ENCODE measurements around the gene TMEM266. TPM values are rescaled to one million over a fixed set of nuclear protein-coding genes. Genes with fewer than 3 reads are reported as not detected.

The TMEM266 gene
- total RNA-seq, 2 experiments from 2014 or later = 0.11 TPM; not detected in 1

DNA sequence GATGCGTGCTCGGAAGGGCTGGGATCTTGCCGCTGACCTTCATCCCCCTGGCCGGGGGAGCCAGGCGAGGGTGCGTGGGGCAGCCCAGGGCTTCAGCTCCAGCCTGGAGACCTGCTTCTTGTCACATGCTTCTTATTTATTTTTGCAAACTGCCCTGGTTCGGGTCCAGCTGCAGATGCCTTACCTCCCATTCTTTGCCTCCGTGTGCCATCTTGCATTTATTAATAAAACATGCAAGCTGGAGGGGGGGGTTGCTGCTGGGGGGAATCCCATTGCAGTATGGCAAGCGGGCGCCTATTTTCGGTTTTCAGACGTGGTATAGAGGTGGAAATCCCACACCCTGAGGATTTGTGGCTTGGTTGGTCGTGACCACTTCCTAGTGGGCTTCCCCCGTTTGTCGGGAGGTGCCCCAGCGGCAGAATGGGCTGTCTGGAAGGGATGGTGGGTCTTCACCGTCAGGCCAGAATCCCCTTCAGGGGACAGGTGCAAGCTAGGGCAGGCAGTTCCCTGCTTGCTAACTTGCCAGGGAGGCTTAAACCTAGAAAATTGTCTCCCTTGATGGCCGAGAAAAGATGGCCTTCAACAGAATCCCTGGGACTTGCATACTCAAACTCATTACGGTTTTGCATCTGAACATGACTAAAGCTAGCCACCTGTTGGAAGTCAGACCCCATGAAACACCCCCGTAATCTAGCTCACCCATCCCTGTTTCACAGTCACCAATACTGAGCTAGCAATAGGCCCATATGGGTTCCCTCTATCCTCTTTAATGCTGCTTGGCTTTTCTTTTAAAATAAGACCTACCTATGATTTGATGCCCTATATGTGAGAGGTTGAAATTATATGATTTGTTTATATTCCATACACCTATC is 569 bp downstream of the TMEM266 start:
- Mint-ChIP-seq H3K4me1 (ENCODE audit: low read depth) (peaks cover 51% of the 10 kb centered on the region), H3K27me3 (peaks cover 59% of the 10 kb centered on the region), H3K27ac (no peak overlapping the region), H3K36me3 (ENCODE audit: low read depth) (no peaks in the 10 kb centered on the region), H3K4me3 (peak overlapping the region; percentile 64), H3K9me3 (no peaks in the 10 kb centered on the region)
- peak; percentile 51 for ATAC-seq
- intact Hi-C loops (cut with micrococcal nuclease) = no loop called here
- TF ChIP-seq, protein P1, sequence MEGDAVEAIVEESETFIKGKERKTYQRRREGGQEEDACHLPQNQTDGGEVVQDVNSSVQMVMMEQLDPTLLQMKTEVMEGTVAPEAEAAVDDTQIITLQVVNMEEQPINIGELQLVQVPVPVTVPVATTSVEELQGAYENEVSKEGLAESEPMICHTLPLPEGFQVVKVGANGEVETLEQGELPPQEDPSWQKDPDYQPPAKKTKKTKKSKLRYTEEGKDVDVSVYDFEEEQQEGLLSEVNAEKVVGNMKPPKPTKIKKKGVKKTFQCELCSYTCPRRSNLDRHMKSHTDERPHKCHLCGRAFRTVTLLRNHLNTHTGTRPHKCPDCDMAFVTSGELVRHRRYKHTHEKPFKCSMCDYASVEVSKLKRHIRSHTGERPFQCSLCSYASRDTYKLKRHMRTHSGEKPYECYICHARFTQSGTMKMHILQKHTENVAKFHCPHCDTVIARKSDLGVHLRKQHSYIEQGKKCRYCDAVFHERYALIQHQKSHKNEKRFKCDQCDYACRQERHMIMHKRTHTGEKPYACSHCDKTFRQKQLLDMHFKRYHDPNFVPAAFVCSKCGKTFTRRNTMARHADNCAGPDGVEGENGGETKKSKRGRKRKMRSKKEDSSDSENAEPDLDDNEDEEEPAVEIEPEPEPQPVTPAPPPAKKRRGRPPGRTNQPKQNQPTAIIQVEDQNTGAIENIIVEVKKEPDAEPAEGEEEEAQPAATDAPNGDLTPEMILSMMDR (IDR thresholded peaks at IDR 0.05) = no peak
- peak; percentile 80 for DNase-seq
- CTCF ChIA-PET = interaction anchor here (0.6 to 12.1 kb wide), 9 partner anchors 14 to 605 kb away, joined by 3 to 294 read pairs (median 3); no protein-coding TSS in a partner anchor
- POLR2A ChIA-PET = interaction anchor here (1.0 kb wide), 1 partner anchor 79 kb away, joined by 3 read pairs; no protein-coding TSS in a partner anchor

DNA sequence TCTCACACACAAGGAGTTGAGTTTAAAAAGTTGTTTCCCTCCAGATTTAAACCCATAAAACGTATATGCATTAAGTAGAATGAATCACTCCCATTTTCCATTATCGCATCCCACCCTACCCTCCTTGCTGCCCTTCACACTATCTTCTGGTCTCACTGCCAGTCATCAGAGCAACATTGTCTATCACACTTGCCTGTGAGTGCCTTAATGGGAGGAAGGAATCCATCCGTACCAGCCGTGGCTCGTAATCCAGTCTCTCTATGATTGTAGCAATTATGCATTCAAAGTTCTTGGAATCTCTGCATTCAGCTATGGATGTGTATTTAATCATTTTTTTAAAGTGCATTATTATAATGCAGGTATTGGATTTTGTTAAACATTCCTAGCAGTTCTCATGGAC is 1.9 kb downstream of the TMEM266 start:
- Mint-ChIP-seq H3K36me3 (ENCODE audit: low read depth) (no peaks in the 10 kb centered on the region), H3K9me3 (no peaks in the 10 kb centered on the region), H3K4me3 (no peak overlapping the region), H3K4me1 (ENCODE audit: low read depth) (peaks cover 55% of the 10 kb centered on the region), H3K27ac (no peak overlapping the region), H3K27me3 (peaks cover 65% of the 10 kb centered on the region)
- ChIA-PET CTCF (interaction anchor here (1.0 to 12.1 kb wide), 4 partner anchors 72 to 98 kb away, joined by 3 to 294 read pairs (median 66); no protein-coding TSS in a partner anchor), POLR2A (no interaction called here)
- ATAC-seq = no peak
- no peak for DNase-seq
- intact Hi-C loops (cut with micrococcal nuclease) = no loop called here
- TF ChIP-seq, protein P1 (IDR thresholded peaks at IDR 0.05) = no peak

DNA sequence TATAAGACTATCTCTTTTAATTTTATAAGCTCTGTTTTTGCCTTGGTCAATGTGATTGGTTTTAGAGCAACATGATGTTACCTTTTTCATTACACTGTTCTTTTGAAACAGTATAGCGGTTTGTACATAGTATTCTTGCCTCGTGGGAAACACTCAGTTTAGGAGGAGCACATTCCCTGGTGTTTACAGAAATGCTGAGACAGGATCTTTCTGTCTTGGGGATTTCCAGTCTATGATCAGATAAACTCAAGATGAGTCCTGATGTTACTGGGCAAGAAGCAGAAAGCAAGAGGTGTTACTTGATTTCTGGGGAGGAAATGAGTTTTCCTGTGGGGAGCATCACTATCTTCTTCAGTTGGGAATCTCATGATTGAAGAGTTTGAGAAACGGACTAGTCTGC is 2.5 kb downstream of the TMEM266 start:
- no peaks in the 10 kb centered on the region for H3K9me3 Mint-ChIP-seq
- DNase-seq = no peak
- ChIA-PET CTCF (interaction anchor here (1.0 to 12.1 kb wide), 3 partner anchors 79 to 99 kb away, joined by 3 to 294 read pairs (median 130); no protein-coding TSS in a partner anchor), POLR2A (no interaction called here)
- TF ChIP-seq, protein P1 (IDR thresholded peaks at IDR 0.05) = no peak
- H3K27ac Mint-ChIP-seq = no peak overlapping the region
- intact Hi-C loops (cut with micrococcal nuclease) = no loop called here
- H3K4me1 Mint-ChIP-seq (ENCODE audit: low read depth) = peaks cover 49% of the 10 kb centered on the region
- peaks cover 65% of the 10 kb centered on the region for H3K27me3 Mint-ChIP-seq
- H3K4me3 Mint-ChIP-seq = no peak overlapping the region
- ATAC-seq = no peak
- H3K36me3 Mint-ChIP-seq (ENCODE audit: low read depth) = no peaks in the 10 kb centered on the region

DNA sequence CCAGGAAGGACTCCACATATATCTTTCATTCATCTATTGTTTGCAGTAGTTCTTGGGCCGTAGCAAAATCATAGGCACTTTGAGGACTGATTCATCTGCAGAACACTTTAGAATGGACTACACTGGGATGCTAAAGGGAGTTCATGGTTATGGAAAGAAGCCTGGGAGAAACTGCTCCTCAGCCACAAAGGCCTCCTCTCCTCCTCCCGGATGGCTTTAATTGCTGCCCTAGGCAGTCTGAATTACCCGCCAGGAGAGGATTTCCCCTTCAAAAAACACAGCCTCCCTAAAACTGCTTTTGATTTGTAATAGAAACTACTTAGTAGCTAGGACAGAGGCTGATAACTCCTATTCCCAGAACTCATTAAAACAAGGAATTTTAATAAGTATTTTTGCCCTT is 4.6 kb downstream of the TMEM266 start:
- ChIA-PET CTCF (interaction anchor here (1.0 to 12.1 kb wide), 5 partner anchors 8 to 86 kb away, joined by 3 to 294 read pairs (median 7); no protein-coding TSS in a partner anchor), POLR2A (no interaction called here)
- no peak overlapping the region for H3K4me3 Mint-ChIP-seq
- DNase-seq (no peak), ATAC-seq (no peak)
- H3K36me3 Mint-ChIP-seq (ENCODE audit: low read depth) = no peaks in the 10 kb centered on the region
- peaks cover 58% of the 10 kb centered on the region for H3K27me3 Mint-ChIP-seq
- peaks cover 35% of the 10 kb centered on the region for H3K4me1 Mint-ChIP-seq (ENCODE audit: low read depth)
- no peak overlapping the region for H3K27ac Mint-ChIP-seq
- intact Hi-C loops (cut with micrococcal nuclease) = no loop called here
- no peaks in the 10 kb centered on the region for H3K9me3 Mint-ChIP-seq
- TF ChIP-seq, protein P1 (IDR thresholded peaks at IDR 0.05) = no peak

DNA sequence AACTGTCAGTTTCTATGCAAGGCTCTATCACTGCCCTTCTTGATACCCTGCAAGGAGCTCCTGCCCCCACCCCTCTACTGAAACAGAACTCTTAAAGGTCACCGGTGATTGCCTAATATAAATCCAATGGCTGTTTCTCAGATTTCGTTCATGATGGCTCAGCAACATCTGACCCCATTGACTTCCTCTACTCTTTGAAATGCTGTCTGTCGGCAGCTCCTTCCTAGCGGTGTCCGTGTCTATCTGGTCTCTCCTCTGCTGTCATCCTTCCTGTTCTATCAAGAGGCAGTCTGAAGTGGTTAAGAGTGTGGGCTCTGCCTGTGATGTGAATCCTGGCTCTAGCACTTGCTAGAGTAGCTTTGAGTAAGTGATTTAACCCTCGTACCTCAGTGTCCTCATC is 5.5 kb downstream of the TMEM266 start:
- intact Hi-C loops (cut with micrococcal nuclease) = no loop called here
- Mint-ChIP-seq H3K27me3 (peaks cover 61% of the 10 kb centered on the region), H3K4me3 (no peak overlapping the region), H3K4me1 (ENCODE audit: low read depth) (peaks cover 33% of the 10 kb centered on the region), H3K27ac (no peak overlapping the region), H3K9me3 (no peaks in the 10 kb centered on the region), H3K36me3 (ENCODE audit: low read depth) (no peaks in the 10 kb centered on the region)
- TF ChIP-seq, protein P1 (IDR thresholded peaks at IDR 0.05) = no peak
- DNase-seq = peak; percentile 58
- POLR2A ChIA-PET = no interaction called here
- CTCF ChIA-PET = interaction anchor here (1.0 to 12.1 kb wide), 6 partner anchors 8 to 85 kb away, joined by 3 to 294 read pairs (median 7); no protein-coding TSS in a partner anchor
- ATAC-seq = peak; percentile 94
